ENCODE results near the gene MORN4. TPM values are rescaled to one million over a fixed set of nuclear protein-coding genes. Genes with fewer than 3 reads are reported as not detected.

MORN4 gene
- total and polyA plus RNA-seq, 9 of the 15 experiments (the other 6 are each of a cell fraction or from before 2014, with no cell fraction given), result 8.3 to 23.9 (median 11.7) TPM

DNA sequence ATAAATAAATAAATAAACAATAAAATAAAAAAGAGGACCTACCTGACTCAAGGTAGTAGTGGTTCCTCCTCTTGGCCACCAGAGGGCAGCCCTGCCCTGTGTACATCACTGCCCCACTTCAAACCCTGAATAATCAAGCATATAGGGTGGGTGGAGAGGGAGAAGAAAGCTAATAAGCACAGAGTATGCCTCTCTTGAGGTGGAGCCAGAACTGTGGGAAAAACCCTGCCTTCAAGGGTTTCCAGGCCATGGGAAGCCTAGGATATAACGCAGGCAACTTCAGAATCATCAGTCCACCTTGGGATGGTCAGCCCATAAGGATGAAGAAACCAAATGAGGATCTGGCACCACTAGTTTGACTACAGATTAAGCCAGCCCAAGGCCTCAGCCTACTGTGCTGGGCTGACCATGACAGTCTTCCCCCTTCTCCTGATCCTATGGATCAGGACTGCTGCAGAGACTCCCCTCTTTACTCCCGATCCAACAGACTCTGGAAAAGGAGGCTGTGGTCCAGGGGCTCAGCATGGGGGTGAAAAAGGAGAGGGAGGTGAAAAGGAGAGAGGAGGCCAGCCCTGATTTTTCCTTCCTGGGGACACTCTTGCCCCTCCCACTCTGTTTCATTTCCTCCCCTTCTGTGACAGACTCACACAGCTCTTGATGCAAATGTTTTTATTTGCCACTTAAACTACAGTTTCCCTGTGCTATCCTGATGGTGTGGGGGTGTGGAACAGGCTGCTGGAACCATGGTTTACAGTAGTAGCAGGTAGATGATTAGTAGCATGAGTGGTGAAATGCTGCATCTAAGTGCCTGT is 43.7 kb upstream of the MORN4 start (continued):
- TF ChIP-seq, protein P1, sequence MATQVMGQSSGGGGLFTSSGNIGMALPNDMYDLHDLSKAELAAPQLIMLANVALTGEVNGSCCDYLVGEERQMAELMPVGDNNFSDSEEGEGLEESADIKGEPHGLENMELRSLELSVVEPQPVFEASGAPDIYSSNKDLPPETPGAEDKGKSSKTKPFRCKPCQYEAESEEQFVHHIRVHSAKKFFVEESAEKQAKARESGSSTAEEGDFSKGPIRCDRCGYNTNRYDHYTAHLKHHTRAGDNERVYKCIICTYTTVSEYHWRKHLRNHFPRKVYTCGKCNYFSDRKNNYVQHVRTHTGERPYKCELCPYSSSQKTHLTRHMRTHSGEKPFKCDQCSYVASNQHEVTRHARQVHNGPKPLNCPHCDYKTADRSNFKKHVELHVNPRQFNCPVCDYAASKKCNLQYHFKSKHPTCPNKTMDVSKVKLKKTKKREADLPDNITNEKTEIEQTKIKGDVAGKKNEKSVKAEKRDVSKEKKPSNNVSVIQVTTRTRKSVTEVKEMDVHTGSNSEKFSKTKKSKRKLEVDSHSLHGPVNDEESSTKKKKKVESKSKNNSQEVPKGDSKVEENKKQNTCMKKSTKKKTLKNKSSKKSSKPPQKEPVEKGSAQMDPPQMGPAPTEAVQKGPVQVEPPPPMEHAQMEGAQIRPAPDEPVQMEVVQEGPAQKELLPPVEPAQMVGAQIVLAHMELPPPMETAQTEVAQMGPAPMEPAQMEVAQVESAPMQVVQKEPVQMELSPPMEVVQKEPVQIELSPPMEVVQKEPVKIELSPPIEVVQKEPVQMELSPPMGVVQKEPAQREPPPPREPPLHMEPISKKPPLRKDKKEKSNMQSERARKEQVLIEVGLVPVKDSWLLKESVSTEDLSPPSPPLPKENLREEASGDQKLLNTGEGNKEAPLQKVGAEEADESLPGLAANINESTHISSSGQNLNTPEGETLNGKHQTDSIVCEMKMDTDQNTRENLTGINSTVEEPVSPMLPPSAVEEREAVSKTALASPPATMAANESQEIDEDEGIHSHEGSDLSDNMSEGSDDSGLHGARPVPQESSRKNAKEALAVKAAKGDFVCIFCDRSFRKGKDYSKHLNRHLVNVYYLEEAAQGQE (IDR thresholded peaks at IDR 0.05; ENCODE audit: borderline replicate concordance), result peak; percentile 48; the same call in 1 of the 2 replicates
- TF ChIP-seq, protein P1 (CRISPR knock-in tag; IDR thresholded peaks at IDR 0.05; ENCODE audit: low read depth), result no peak
- TF ChIP-seq, protein P2, sequence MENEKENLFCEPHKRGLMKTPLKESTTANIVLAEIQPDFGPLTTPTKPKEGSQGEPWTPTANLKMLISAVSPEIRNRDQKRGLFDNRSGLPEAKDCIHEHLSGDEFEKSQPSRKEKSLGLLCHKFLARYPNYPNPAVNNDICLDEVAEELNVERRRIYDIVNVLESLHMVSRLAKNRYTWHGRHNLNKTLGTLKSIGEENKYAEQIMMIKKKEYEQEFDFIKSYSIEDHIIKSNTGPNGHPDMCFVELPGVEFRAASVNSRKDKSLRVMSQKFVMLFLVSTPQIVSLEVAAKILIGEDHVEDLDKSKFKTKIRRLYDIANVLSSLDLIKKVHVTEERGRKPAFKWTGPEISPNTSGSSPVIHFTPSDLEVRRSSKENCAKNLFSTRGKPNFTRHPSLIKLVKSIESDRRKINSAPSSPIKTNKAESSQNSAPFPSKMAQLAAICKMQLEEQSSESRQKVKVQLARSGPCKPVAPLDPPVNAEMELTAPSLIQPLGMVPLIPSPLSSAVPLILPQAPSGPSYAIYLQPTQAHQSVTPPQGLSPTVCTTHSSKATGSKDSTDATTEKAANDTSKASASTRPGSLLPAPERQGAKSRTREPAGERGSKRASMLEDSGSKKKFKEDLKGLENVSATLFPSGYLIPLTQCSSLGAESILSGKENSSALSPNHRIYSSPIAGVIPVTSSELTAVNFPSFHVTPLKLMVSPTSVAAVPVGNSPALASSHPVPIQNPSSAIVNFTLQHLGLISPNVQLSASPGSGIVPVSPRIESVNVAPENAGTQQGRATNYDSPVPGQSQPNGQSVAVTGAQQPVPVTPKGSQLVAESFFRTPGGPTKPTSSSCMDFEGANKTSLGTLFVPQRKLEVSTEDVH (IDR thresholded peaks at IDR 0.05; ENCODE audit: low read depth, partially characterized antibody), result peak; percentile 22
- TF ChIP-seq, protein P3, sequence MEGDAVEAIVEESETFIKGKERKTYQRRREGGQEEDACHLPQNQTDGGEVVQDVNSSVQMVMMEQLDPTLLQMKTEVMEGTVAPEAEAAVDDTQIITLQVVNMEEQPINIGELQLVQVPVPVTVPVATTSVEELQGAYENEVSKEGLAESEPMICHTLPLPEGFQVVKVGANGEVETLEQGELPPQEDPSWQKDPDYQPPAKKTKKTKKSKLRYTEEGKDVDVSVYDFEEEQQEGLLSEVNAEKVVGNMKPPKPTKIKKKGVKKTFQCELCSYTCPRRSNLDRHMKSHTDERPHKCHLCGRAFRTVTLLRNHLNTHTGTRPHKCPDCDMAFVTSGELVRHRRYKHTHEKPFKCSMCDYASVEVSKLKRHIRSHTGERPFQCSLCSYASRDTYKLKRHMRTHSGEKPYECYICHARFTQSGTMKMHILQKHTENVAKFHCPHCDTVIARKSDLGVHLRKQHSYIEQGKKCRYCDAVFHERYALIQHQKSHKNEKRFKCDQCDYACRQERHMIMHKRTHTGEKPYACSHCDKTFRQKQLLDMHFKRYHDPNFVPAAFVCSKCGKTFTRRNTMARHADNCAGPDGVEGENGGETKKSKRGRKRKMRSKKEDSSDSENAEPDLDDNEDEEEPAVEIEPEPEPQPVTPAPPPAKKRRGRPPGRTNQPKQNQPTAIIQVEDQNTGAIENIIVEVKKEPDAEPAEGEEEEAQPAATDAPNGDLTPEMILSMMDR (IDR thresholded peaks at IDR 0.05 in 2 of 3, conservative IDR thresholded peaks at IDR 0.05 in 1 of 3; ENCODE audit: insufficient read depth in 2 of 3, low read depth in 1 of 3, low read length in 3 of 3), result peak; percentile 70 to 77 (median 70)
- TF ChIP-seq TBP (optimal IDR thresholded peaks at IDR 0.05; ENCODE audit: low read depth, low read length) (no peak), POLR2B (IDR thresholded peaks at IDR 0.05; ENCODE audit: low read depth, partially characterized antibody) (peak; percentile 35), POLR2AphosphoS5 (IDR thresholded peaks at IDR 0.05; ENCODE audit: control insufficient read depth, insufficient read depth, low read depth, low read length) (peak; percentile 36; the same call in 1 of the 2 replicates), RAD21 (CRISPR knock-in tag; conservative IDR thresholded peaks at IDR 0.05 in 1 of 2, IDR thresholded peaks at IDR 0.05 in 1 of 2) (peak; percentile 65 to 70), STAT5A (IDR thresholded peaks at IDR 0.05; ENCODE audit: borderline replicate concordance, low read length) (no peak), POLR2AphosphoS2 (IDR thresholded peaks at IDR 0.05; ENCODE audit: low read length) (0 out of 2 replicates have a peak, but pooled peaks have one; percentile 80)
